HG02870 (cell line): ENCODE results near the gene MAFG.

ENCODE experiments used
- ATAC-seq: cut with Tn5 transposase; IDR thresholded peaks from one replicate; pipeline ENCODE4 v1.9.1; 2021; ENCODE audit warnings: mild to moderate bottlenecking, moderate library complexity; ENCODE audit not compliant: unreplicated experiment

Gene MAFG

DNA sequence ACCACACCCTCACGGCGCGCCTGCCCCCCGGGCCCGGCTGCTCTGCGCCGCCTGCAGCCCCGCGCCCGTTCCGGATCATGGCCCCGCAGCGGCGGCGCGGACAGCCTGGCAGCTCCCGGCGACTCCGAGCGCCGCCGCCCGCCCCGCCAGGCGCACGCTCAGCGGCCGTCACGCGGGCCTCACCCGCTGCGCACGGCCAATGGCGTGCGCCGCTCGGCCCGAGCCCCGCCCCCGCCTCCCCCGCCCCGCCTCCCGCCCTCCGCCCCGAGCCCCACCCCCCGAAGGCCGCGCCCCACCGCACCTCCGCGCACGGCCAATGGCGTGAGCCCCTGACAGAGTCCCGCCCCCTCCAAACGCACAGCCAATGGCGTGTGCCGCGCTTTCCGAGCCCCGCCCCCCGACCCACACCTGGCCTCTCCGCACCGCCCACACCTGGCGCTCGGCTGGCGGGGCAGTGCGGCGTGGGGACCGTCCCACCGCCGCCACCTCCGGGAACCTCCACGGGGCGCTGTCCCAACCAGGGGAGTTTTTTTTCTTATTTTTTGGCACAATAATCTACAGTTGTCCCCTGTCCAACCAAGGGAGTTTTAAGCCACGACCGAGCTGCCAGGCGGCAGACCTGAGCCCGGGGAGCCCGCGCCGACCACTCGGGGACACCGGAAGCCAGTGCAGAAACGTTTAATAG lies 16.1 kb downstream of the MAFG start, which contains the start of gene PCYT2:
TSS of gene PCYT2 (minus strand) at position 123 of the 685 bp plus-strand sequence. CDS start at position 79, 44 bp downstream.
- ATAC-seq: peak; percentile 65

DNA sequence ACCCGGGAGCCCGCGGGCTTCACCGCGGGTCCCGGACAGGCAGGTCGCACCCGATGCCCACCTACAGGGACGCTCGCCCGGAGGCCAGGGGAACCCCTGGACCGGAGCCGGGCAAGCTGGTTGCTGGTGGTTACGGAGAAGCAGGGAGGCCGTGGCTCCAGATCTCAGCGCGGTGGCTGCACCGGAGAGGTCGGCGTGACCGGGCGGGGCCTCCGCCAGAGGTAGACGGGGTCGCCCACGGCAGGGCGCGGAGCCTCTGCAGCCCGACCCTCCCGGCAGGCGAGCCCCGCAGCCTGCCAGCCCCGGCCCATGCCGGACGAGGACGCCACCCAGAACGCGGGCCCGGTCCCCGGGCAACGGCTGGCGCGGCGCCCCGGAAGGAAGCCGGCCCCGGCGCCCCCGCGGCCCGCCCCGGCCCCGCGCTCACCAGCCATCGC lies 16.7 kb downstream of the MAFG start:
- peak; percentile 21 for ATAC-seq

DNA sequence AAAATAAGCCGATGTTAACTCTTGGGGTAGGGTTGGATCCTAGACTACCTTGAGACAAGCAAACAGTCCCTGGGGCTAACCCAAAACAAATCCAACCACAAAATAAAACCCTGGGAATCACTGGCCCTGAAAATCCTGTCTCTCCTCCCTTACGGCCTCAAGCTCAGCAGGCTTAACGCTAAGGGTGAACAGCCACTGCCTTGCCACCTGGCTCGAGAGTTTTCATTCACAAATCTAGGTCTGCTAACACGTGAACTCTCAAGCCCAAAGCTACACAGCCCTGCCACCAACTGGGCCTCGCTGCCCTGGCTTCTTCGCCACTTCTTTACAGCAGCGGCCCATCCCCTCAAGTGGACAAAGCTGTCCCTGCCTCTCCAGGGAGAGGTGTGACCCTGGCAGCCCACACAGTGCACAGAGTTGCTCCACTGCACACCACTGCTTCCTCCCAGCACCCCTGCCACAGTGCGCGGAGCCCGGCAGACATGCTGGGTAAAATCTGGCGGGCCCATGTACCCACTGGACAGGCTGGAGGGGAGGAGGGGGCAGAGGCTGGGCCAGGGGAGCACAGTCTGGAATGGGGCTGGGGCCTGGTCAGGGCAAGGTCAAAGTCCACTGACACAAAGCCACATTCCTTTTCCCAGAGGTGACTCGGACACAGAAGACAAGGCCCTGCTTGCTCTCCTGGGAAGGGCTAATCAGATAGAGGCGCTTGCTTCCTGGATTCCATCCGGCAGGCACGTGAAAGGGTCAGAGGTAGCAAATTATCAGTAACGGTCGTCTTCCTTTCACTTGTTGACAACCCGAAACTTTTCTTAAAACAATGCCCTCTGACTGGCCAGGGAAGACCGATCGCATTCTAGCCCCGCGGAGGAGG lies 17.3 kb downstream of the MAFG start:
- ATAC-seq: no peak

DNA sequence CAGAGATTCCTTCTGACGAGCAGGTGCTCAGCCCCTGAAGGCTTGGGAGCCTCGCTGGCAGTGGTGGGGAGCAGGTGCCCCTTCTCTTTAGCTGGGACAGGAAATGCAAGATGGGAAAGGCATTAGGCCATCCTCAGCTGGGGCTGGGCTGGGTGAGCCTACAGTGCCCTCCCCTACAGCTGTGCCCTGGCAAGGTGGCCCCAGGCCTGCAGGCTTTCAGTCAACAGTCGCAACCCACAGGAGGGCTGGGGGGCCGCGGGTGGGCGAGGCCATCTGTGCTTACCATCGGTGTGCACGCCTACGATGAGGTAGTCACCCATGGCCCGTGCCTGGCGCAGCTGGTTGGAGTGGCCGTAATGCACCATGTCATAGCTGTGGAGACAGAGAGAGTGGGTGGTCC lies 18.3 kb downstream of the MAFG start:
- no peak for ATAC-seq

DNA sequence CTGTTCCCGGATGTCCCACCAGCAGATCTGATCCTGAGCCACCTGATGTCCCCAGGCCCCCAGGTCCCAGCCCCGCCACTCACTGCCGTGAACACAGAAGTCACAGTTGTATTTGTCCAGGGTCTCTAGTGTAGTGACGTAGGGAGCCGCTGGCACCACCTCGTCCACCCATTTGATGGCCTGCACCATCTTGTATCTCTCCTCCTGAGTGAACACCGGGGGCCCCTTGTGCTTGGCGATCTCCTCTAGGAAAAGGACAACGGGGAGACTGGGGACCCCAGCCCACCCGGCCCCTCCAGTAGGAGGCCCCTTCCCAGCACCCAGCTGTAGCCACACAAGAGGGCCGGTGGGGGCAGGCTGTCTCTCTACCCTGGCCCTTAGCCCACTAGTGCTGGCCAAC lies 18.7 kb downstream of the MAFG start:
- ATAC-seq: no peak

DNA sequence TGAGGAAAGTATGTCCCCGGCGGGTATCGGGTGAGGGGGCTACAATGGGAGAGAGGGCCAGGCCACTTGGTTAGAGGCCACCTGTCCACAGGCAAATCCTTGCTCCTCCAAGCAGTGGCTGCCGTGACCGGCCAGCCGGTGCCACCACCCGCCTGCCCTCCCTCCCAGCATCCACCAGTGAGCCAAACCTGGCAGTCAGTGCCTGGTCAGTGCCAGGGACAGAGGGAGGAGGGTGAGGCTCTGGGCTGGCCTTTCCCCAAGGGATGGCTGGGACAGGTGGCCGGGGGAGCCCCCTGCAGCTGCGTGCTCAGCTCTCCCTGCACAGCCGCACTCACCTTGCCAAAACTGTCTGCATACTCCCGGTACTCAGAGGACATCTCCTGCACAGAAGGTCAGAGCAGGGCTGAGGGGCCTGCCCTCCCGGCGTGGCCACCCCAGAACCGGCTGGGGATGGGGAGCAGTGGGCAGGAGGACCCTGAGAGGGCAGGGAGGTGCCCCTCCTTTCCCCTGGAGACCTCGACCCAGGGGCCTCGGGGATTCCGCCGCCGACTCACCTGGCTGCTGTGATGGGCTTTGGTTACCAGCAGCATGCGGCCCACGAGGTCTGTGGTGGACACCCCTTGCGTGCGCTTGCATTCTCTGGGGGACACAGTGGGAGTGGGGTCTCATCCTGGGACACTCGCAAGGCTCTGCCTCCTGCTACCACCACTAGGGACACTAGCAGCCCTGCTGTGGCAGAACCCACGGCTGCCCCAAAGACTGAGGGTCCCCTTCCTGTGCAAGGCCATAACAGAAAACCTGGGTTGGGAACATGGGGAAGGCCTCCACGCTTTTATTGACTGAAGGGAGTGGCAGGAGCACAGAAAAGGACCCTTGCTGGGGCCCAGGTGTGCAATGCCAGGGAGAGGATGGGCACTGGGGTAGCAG lies 20.1 kb downstream of the MAFG start:
- ATAC-seq: no peak

DNA sequence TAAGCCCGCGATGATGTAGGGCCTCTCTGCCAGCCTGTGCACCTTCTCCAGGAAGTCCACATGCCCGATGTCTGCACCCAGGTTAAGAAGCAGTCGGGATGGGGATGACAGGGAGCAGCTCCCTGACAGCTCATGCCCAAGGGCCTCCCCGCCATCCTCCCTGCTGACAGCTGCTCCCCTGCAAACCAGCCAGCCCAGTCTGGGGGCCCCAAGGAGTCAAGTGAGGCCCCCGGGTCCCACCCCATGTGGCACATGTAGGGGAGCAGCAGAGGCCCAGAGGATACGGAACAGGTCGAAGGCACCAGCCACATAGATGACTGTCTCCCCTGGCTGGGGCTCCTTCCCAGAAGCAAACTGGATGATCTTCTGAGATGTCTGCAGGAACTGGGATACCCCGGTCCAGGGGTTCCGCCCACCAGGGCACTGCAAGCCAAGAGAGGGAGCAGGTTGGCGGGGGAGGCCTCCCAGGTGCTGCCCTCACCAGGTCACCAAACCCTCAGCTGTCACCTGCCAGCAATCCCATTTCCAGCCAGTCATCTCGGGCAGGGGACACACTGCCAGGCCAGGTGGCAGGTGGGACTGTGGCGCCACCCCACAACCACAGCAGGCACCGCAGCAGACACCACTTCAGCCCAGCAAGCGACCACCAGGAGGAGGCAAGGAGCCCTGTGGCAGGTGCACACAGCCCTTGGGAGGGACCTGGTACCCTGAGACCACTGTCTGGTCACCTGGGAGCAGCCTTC lies 20.9 kb downstream of the MAFG start:
- no peak for ATAC-seq

DNA sequence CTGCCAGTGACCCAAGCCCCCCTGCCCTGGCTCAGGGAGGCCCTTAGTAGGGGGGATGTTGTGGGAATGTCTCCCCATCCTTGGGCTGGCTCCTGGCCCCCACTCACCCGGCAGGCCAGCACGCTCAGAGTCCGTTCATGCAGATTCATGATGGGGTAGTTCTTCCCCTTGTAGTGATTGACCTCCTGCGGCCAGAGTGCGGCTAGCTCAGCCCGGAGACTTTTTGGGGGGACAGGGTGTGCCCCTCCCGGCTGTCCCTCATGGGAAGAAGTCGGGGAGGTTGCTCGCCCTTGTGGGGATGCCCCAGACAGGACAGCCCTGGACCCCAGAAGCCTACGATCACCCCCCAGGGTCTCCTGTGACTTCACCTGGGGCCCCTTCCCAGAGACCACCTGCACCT lies 21.5 kb downstream of the MAFG start:
- no peak for ATAC-seq

DNA sequence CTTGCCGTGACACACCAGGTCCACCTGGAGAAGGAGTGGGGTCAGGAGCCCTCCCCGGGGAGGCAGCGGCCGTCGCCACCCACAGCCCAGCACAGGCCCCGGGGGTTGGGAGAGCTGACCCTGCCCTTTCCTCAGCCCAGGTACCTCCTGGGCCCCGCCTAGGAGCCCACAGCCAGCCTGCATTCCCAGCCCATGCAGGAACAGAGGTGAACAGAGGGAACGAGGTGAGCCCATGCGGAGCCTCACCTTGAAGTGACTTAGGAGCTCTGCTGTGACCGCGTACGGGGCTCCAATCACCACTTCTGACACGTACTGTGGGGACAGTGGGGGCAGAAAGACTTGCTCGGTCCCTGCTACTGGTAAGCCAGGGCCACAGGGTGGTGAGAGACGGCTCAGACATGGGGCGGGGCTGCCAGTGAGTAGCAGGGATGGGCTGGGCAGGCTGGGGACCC lies 22.1 kb downstream of the MAFG start:
- no peak for ATAC-seq

DNA sequence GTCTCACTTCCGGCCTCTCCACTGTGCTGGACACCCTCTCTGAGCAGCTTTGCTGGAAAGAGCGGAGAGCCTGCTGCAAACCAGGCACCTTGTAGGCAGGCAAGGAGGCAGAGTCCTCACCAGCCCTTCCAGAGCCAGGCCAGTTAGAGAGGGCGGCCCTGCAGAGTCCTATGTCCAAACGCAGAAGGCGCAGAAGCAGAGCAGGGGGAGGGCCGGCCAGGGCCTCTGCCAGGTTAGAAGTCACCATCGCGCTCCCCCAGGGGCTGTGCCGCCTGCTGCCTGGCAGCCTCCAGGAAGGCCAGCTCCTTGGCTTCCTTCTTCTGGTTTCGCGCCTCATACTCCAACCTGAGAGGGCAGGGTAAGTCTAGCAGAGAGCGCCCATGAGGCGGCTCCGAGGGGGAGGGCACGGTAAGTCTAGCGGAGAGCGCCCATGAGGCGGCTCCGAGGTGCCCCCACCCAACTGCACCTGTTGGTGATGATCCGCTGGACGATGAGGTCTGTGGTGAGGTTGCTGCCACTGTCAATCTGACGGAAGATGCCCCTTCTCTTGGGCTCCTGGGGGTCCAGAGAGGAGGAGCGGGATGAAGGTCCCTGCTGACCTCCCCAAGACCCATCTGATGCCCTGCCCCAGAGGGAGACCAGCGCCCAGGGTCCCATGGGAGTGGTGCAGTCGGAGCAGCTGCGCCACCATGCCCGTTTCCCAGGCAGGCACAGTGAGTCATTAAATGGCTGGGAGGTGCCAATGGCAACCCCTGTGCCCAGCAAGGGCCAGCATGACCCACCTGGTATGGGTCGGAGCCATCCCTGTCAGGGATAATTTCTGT lies 22.7 kb downstream of the MAFG start:
- ATAC-seq: no peak

DNA sequence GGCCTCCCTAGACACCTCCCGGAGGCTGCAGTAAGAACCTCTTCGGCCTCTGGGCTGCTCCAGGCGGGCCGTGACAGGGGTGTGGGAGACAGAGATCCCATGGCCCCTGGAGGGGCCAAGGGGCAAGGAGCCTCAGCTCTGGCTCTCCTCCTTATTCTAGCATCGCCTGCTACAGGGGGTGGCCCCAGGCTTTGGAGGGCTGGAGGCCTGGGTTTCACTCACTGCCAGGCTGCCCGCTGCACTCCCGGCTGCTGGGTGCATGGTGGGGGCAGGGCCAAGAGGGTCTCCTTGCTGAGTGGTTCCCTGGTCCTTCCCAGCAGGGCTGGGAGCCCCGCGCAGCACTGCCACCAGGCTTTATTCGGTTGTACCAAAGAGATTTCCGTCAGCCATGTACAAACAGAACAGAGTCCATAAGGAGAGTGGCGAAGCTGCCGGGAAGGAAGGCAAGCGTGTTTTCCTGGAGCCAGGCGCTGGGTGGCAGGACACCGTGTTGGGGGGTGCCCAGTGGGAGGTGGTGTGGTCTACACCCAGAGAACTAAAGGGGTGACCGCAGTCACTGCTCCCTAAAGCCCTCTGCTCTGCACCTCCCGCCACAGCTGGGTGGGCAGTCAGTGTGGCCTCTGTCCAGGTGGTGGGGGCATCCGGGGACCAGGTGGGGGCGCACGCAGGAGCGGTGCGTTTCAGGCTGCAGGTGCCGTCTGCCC lies 23.5 kb downstream of the MAFG start:
- ATAC-seq: no peak

DNA sequence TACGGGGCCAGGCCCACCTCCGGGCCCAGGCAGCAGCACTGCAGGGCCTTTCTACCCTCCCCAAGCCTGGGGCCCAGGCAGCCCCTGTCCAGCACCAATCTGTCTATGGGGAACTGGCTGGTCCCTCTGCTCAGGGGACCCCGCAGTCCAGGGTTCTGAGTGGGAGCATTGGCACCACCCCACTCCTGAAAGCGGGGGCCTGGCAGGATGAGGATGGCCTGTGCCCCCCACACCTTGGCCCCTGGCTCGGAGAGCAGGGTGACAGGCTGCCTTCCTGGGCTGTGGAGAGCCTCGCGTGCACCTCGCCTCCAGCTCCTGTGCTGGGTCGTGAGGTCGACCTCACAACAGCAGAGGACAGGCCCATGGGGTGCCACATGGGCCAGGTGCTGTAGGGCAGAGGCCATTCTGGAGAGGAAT lies 24.1 kb downstream of the MAFG start:
- ATAC-seq: no peak

DNA sequence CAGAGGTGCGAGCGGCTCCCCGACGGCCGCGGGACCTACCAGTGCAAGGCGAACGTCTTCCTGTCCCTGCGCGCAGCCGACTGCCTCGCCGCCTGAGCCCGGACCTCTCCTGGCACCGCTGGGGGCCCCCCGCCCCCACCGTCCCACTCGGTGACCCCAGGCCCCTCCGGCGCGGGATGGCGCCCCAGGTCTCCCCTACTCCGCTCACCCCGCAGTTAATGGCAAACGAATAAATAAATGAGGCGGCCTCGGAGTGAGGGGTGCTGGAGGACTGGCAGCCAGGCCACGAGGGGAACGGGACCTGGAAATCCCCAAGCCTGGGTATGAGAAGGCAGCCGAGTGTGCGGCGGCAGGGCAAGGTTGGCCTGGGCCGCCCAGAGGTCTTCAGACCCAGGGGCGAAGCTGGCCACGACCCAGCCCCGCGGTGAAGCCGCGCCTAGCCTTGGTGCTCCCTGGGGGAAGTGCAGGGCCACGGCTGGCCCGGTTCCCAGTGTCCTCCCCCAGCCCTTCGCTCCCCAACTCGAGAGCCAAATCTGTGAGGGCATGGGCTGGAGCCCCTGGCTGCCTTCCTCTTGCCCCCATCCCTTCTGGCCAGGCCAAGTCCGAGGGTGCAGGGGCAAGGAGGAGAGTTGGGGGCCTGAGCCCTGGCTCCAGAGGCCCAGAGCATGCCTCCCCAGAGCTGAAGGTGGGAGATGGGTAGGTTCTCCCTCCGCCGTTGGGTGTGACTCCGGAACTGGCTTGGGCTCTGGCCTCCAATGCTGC lies 24.7 kb downstream of the MAFG start:
- no peak for ATAC-seq

DNA sequence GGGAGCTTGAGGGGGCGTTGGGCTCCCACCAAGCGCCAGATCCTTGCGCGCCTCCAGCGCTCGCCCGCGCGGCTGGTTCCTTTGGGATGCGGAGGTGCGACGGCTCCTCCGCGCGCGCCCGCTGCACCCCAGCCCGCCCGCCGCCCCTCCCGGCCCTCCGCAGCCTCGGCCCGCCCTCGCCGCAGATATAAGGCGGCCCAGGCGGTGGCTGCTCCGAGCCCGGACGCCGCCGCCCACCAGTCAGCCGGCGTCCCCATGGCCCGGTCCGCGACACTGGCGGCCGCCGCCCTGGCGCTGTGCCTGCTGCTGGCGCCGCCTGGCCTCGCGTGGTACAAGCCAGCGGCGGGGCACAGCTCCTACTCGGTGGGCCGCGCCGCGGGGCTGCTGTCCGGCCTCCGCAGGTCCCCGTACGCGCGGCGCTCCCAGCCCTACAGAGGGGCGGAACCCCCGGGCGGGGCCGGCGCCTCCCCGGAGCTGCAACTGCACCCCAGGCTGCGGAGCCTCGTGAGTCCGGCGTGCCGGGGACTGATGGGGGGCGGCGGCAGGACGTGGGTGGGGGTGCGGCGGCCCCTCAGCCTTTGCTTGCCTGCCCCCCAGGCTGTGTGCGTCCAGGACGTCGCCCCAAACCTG lies 25.4 kb downstream of the MAFG start, which contains the start of gene NPB:
TSS of gene NPB (plus strand) at position 216 of the 630 bp plus-strand sequence. CDS start at position 256, 40 bp downstream.
- ATAC-seq: no peak

DNA sequence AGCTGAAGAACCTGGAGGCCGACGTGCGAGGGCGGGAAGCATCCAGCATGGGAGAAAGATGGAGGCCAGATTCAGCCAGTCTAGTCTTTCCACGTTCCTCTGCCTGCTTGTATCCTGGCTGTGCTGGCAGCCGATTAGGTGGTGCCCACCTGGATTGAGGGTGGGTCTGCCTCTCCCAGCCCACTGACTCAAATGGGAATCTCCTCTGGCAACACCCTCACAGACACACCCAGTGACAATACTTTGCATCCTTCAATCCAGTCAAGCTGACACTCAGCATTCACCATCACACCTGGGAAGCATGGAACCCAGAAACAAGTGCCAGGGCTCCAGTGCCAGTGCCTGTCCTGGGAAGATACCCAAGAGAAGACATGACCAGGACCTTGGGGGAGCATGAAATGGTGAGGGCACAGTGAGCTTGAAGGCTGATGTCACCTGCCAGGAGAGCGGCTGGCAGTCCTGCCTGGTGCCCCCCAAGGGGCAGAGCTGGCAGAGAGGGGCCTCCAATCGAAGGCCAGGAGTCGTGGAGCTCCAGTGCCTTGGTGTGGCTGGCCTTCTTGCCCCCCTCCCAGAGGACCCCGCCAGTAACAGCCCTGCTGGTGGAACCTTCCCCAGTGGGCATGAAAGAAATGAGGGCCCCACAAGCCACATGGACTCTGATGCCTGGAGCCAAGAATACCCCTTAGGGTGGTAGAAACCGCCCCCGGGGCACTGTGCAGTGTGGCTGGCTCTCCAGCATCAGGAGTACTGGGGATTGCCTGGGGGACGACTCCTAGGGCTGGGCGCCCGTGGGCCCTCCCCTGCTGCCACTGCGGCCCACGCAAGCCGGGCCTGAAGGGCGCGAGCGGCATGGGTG lies 26.1 kb downstream of the MAFG start:
- ATAC-seq: no peak

DNA sequence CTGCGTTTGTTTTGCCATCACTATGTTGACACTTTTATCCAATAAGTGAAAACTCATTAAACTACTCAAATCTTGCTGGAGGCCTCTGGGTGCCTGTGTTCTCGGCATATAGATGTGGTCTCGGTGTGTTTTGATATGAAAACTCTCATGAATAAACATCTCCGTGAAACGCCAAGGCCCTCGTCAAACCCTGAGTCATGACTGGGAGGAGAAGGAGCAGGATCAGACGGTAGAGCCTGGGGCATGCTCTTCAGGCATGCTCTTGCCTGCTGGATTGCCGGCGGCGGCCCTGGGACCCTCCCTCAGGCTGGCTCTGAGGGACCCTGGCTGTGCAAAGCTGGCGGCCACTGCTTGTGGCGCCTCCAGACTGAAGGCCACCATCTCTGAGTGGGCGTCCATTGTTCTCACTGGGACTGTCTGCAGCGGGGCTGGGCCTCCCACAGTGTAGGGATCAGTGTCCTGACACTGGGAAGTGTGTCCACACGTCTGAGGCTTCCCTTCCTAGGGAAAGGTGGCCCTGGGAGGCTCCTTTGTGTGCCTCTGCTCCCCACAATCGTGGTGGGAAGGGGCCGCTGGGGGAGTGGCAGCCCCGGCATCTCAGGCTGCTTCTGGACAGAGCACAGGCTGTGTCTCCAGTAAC lies 27.2 kb downstream of the MAFG start:
- ATAC-seq: no peak
